Lower lobe of right lung (tissue), 2 donors: Measurements from ENCODE around the gene NINJ2. TPM values are rescaled to one million over a fixed set of nuclear protein-coding genes. Genes with fewer than 3 reads are reported as not detected.
"Not testable (repeated sequence)": the region's sequence is repeated elsewhere in the genome, so short reads cannot be mapped to it uniquely, and the experiment has no call there.

ENCODE experiments used
- ATAC-seq, 2 donors: fragments of 200-7000 bp; cut with Tn5 transposase; one replicate each; pipeline ENCODE4 v1.9.1; 2020 to 2022; ENCODE audit warnings: mild to moderate bottlenecking in 2 of 2, moderate library complexity in 2 of 2
- DNase-seq: peaks from one replicate; pipeline ENCODE4 v3.0.0-alpha.2; 2020
- H3K27ac ChIP-seq: fragments of 200-600 bp; one replicate; pipeline ENCODE4 v1.8.0; 2022
- H3K27me3 ChIP-seq: fragments of 200-600 bp; one replicate; pipeline ENCODE4 v1.8.0; 2022; ENCODE audit warnings: low read depth
- H3K36me3 ChIP-seq: fragments of 200-600 bp; one replicate; pipeline ENCODE4 v1.8.0; 2022; ENCODE audit warnings: mild to moderate bottlenecking
- H3K4me1 ChIP-seq: fragments of 200-600 bp; one replicate; pipeline ENCODE4 v1.8.0; 2022
- H3K4me3 ChIP-seq: fragments of 200-600 bp; one replicate; pipeline ENCODE4 v1.8.0; 2022; ENCODE audit warnings: mild to moderate bottlenecking
- H3K9me3 ChIP-seq: fragments of 200-600 bp; one replicate; pipeline ENCODE4 v1.8.0; 2022
- intact Hi-C: fragments of 100-400 bp; cut with DNase I; formaldehyde crosslinking; loops from one replicate; pipeline ENCODE4 v1.11.0; 2022
- total RNA-seq: library from RNA; stranded (reverse); fragmentation: NEBNext Ultra II Directional; extraction: Animal tissue kit (Norgen Biotek cat#: 25700); gene quantifications from one replicate; pipeline ENCODE4 v1.2.1, GENCODE V29; 2021
- TF ChIP-seq, protein P1 (sequence below): fragments of 200-600 bp; IDR thresholded peaks from one replicate; pipeline ENCODE4 v1.8.0; 2022; ENCODE audit warnings: antibody characterized with exemption, mild to moderate bottlenecking
- donor health status: DM: no; HTN: yes; CAD: no; lungs with severe emphysema.

NINJ2 gene
- total RNA-seq, 1 donor from 2014 or later, result 18.1 TPM

DNA sequence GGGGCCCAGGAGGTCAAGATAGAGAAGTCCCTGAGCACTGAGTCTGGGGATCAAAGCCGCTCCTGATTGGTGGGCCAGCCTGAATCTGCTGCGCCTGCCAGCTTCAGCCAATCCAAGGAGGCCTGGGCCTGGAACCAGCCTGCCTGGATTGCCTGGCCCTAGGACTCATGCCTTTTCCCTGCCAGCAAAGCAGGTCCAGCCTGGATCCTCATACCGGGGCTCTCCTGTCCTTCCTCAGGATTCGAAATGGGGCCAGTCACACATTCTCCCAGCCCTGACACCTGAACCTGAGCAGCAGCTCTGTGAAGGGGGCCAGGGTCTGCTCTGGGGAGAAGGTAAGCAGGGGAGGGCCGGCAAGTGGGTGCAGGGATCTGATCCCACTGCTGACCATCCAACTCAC is 81.9 kb downstream of the NINJ2 start:
- no peak for ATAC-seq
- DNase-seq, result no peak
- intact Hi-C loops, result no loop called here
- Histone ChIP-seq H3K27me3 (no peaks in the 10 kb centered on the region), H3K9me3 (no peaks in the 10 kb centered on the region), H3K36me3 (no peaks in the 10 kb centered on the region), H3K4me1 (peaks cover 4% of the 10 kb centered on the region), H3K4me3 (no peak overlapping the region), H3K27ac (no peak overlapping the region)
- TF ChIP-seq, protein P1, sequence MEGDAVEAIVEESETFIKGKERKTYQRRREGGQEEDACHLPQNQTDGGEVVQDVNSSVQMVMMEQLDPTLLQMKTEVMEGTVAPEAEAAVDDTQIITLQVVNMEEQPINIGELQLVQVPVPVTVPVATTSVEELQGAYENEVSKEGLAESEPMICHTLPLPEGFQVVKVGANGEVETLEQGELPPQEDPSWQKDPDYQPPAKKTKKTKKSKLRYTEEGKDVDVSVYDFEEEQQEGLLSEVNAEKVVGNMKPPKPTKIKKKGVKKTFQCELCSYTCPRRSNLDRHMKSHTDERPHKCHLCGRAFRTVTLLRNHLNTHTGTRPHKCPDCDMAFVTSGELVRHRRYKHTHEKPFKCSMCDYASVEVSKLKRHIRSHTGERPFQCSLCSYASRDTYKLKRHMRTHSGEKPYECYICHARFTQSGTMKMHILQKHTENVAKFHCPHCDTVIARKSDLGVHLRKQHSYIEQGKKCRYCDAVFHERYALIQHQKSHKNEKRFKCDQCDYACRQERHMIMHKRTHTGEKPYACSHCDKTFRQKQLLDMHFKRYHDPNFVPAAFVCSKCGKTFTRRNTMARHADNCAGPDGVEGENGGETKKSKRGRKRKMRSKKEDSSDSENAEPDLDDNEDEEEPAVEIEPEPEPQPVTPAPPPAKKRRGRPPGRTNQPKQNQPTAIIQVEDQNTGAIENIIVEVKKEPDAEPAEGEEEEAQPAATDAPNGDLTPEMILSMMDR, result no peak

DNA sequence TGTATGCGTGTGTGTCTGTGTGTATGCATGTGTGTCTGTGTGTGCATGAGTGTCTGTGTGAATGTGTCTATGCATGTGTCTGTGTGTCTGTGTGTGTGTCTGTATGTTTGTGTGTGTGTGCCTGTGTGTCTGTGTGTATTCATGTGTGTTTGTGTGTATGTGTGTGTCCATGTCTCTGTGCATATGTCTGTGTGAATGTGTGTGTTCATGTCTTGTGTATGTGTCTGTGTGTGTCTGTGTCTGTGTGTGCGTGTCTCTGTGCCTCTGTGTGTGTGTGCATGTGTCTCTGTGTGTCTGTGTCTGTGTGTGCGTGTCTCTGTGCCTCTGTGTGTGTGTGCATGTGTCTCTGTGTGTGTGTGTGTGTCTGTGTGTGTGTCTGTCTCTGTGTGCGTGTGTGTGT is 82.4 kb downstream of the NINJ2 start:
- no peak overlapping the region for H3K4me3 ChIP-seq
- H3K4me1 ChIP-seq, result peaks cover 9% of the 10 kb centered on the region
- intact Hi-C loops, result no loop called here
- H3K36me3 ChIP-seq, result no peaks in the 10 kb centered on the region
- no peak for DNase-seq
- TF ChIP-seq, protein P1, result no peak
- no peak for ATAC-seq
- H3K27ac ChIP-seq, result no peak overlapping the region
- no peaks in the 10 kb centered on the region for H3K27me3 ChIP-seq
- no peaks in the 10 kb centered on the region for H3K9me3 ChIP-seq

DNA sequence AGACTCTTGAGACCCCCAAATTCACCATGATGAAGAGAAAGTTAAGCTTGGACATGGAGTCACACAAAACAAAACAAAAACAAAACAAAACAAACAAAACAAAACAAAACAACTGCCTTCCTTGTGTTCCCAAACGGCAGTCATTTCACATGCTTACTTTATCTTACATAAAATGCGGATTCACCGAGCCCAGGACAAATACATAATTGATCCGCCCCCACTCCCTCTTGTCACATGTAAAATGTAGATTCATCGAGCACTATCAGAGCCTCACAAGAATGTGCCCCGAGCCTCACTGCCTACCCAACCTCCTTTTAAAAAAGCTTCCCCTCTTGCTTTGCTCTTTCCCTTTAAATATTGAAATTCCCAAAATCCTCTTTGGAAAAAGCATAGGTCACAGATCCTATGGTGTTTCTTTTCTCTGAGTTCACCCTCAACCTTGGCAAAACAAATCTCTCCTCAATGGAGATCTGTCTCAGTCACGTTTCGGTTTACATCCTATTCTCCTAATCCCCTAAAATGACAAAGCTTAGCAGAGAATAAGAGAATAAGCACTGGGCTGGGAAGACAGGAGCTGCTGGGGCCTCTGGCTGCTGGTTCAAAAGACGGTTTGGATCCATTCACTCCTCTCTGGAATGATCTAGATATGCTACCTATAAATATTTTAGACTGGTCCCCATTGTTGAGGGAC is 83.7 kb downstream of the NINJ2 start:
- Histone ChIP-seq H3K4me1 (peaks cover 18% of the 10 kb centered on the region), H3K27ac (no peak overlapping the region), H3K4me3 (no peak overlapping the region), H3K27me3 (no peaks in the 10 kb centered on the region), H3K9me3 (no peaks in the 10 kb centered on the region), H3K36me3 (no peaks in the 10 kb centered on the region)
- intact Hi-C loops, result loop anchor here (10.0 kb wide), 1 partner anchor 175 kb away; the partner anchor contains the start of gene WNK1
- ATAC-seq (no peak), DNase-seq (no peak)
- TF ChIP-seq, protein P1, result no peak

DNA sequence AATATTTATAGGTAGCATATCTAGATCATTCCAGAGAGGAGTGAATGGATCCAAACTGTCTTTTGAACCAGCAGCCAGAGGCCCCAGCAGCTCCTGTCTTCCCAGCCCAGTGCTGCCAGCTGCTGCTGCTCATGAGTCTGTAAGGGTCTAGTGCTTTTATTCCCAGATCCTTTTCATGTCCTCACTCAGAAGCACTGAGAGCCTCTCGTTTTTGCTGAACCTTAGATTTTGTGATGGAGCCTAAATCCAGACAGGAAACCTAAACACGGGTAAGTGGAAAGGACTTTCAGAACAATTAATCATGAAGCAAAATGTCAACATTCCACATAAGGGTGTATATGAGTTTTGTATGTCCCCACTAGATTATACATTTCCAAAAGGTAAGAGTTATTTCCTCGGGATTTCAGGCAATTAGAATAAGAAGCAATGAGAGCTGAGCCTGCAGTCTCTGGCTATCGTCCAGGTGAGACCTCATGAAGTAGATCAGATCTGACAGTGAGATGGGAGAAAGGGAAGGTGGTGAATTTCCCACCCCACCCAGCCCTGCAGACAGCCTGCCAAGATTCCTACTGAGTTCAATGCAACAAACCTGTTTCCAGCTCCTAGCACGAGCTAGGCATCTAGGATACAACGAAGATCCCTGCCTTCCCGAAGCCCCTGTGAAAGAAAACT is 84.4 kb downstream of the NINJ2 start:
- no peak overlapping the region for H3K27ac ChIP-seq
- H3K4me1 ChIP-seq, result peaks cover 18% of the 10 kb centered on the region
- ATAC-seq (no peak), DNase-seq (no peak)
- intact Hi-C loops, result loop anchor here (10.0 kb wide), 1 partner anchor 176 kb away; the partner anchor contains the start of gene WNK1
- no peaks in the 10 kb centered on the region for H3K27me3 ChIP-seq
- no peaks in the 10 kb centered on the region for H3K9me3 ChIP-seq
- TF ChIP-seq, protein P1, result no peak
- no peak overlapping the region for H3K4me3 ChIP-seq
- H3K36me3 ChIP-seq, result no peaks in the 10 kb centered on the region

DNA sequence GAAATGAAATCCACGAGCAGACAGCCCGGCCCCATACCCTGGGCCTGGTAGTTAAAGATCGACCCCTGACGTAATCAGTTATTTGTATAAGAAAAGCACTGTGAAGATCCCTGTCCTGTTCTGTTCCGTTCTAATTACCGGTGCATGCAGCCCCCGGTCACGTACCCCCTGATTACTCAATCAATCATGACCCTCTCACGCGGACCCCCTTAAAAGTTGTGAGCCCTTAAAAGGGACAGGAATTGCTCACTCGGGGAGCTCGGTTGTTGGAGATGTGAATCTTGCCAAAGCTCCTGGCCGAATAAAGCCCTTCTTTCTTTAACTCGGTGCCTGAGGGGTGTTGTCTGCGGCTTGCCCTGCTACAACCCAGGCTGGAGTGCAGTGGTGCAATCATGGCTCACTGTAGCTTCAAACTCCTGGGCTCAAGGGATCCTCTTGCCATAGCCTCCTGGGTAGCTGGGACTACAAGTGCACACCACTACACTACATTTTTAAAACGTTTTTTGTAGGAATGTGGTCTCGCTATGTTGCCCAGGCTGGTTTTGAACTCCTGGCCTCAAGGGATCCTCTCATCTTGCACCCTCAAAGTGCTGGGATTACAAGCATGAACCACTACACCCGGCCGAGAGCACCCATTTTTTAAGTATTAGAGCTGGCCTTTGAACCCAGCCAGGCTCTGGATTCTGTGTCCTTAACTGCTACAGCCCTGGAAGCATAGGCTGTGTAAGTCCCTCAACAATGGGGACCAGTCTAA is 85.1 kb downstream of the NINJ2 start:
- H3K4me1 ChIP-seq, result peaks cover 18% of the 10 kb centered on the region
- intact Hi-C loops, result loop anchor here (10.0 kb wide), 1 partner anchor 177 kb away; the partner anchor contains the start of gene WNK1
- H3K36me3 ChIP-seq, H3K9me3 ChIP-seq, H3K27ac ChIP-seq, H3K27me3 ChIP-seq, ATAC-seq, H3K4me3 ChIP-seq: not testable (repeated sequence)
- peak; percentile 33 for DNase-seq
